SK-N-MC (cell line): ENCODE measurements around the gene LUZP2.

Experiments used
- DNase-seq: peaks from one replicate; pipeline ENCODE4 v3.0.0-alpha.2; 2011; ENCODE audit warnings: low read depth, low spot score
- H3K27ac ChIP-seq: fragments of 200-600 bp; sonication (generic); 2 replicates; pipeline ENCODE4 v1.5.1; 2016; ENCODE audit warnings: mixed run types
- H3K36me3 ChIP-seq: fragments of 200-600 bp; sonication (generic); 2 replicates; pipeline ENCODE4 v1.6.1; 2017; ENCODE audit warnings: antibody characterized with exemption, low read length, mixed read lengths; ENCODE audit not compliant: insufficient read depth
- H3K4me3 ChIP-seq: fragments of 200-600 bp; sonication (generic); 2 replicates; pipeline ENCODE4 v1.5.1; 2016
- H3K9ac ChIP-seq: fragments of 200-600 bp; sonication (generic); 2 replicates; pipeline ENCODE4 v1.8.0; 2017; ENCODE audit warnings: mixed run types, mixed read lengths; ENCODE audit not compliant: insufficient read length
- H3K9me3 ChIP-seq: fragments of 200-600 bp; sonication (generic); 2 replicates; pipeline ENCODE4 v1.6.1; 2017; ENCODE audit warnings: low read depth, mild to moderate bottlenecking, antibody characterized with exemption, low read length, moderate library complexity, mixed read lengths
- EZH2 ChIP-seq: fragments of 200-600 bp; sonication (generic); IDR thresholded peaks from one replicate; pipeline ENCODE4 v1.6.1; 2017; ENCODE audit warnings: antibody characterized with exemption
- FOXP2 ChIP-seq: optimal IDR thresholded peaks from 2 replicates; pipeline ENCODE3; 2011; ENCODE audit warnings: mild to moderate bottlenecking, moderate library complexity; ENCODE audit not compliant: insufficient read depth; ENCODE audit errors: extremely low read length, control extremely low read depth
- POLR2AphosphoS5 ChIP-seq: IDR thresholded peaks from 2 replicates; pipeline ENCODE4 v1.6.1; 2012; ENCODE audit warnings: mild to moderate bottlenecking, low read depth, low read length, borderline replicate concordance

Gene LUZP2

DNA sequence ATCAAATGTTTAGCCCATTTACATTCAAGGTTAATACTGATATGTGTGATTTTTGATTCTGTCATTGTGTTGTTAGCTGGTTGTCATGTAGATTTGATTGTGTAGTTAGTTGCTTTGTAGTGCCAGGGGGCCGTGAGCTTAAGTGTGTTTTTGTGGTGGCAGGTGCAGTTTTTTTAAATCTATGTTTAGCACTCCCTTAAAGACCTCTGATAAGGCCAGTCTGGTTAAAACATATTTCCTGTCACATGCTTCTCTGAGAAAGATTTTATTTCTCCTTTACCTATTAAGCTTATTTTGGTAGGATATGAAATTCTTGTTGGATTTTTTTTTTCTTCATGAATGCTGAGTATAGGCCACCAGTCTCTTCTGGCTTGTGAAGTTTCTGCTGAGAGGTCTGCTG lies 540.6 kb downstream of the LUZP2 start:
- no peak overlapping the region for H3K27ac ChIP-seq
- DNase-seq, result no peak
- H3K9ac ChIP-seq, result no peak overlapping the region
- H3K9me3 ChIP-seq, result no peaks in the 10 kb centered on the region
- no peak overlapping the region for H3K4me3 ChIP-seq
- no peaks in the 10 kb centered on the region for H3K36me3 ChIP-seq
- no peak for TF ChIP-seq FOXP2
- TF ChIP-seq EZH2, result no peak
- TF ChIP-seq POLR2AphosphoS5, result no peak

DNA sequence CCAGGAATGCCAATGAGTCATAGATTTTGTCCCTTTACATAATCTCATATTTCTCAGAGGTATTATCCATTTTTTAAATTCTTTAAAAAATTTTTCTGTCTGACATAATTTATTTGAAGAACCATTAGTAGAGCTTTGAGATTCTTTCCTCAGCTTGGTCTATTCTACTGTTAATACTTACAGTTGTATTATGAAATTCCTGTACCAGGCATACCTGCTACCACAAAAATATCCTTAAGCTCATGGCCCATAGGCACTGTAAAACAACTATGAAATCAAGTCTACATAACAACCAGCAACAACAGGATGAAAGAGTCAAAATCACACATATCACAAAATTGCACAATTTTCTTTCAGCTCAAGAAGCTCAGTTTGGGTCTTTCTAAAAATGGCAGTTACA lies 541.3 kb downstream of the LUZP2 start:
- TF ChIP-seq FOXP2, result no peak
- no peak for TF ChIP-seq EZH2
- no peak for TF ChIP-seq POLR2AphosphoS5
- H3K4me3 ChIP-seq, result no peak overlapping the region
- no peaks in the 10 kb centered on the region for H3K36me3 ChIP-seq
- H3K27ac ChIP-seq, result no peak overlapping the region
- H3K9me3 ChIP-seq, result no peaks in the 10 kb centered on the region
- DNase-seq, result no peak
- H3K9ac ChIP-seq, result no peak overlapping the region

DNA sequence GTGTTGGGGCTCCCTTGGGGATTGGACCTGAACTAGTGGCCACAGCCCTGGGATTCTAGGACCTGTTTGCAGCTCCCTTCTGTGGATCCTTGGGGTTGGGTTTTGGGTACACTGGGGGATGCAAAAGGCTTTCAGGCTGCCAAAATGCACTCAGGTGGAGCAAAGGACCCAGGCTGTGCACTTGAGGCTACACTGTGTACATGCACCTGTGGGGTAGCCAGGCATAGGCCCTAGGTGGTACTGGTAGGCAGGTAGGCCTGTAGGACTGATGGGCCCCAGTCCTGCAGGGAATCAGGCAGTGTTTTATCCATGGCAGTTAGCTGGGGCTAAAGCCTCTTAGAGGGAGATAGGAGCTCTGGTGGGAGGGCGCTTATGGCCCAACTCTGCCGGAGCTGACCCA lies 542.3 kb downstream of the LUZP2 start:
- DNase-seq, result no peak

DNA sequence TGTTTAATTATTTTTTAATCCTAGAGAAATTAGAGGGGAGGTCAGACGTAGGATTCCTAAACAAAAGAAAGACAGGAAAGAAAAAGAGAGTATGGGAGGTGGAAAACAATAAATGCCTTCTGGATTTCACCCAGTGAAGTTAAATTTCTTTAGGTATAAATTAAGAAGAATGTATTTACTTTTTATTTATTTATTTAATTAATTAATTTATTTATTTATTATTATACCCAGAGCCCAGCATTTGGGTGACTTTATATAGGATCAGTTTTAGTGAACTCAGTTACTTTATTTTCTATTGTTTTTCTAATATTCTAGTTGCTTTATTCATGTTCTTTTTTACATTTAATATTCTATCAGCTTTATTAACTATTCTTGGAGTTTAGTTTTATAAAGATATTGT lies 551.8 kb downstream of the LUZP2 start:
- no peaks in the 10 kb centered on the region for H3K9me3 ChIP-seq
- DNase-seq, result no peak
- H3K9ac ChIP-seq, result no peak overlapping the region
- H3K4me3 ChIP-seq, result no peak overlapping the region
- no peaks in the 10 kb centered on the region for H3K36me3 ChIP-seq
- H3K27ac ChIP-seq, result no peak overlapping the region
- TF ChIP-seq FOXP2 (no peak), EZH2 (no peak), POLR2AphosphoS5 (no peak)

More for the DNA sequence above, 542.3 kb downstream of the LUZP2 start:
- H3K4me3 ChIP-seq, result no peak overlapping the region
- no peaks in the 10 kb centered on the region for H3K9me3 ChIP-seq
- no peak overlapping the region for H3K9ac ChIP-seq
- H3K27ac ChIP-seq, result no peak overlapping the region
- no peaks in the 10 kb centered on the region for H3K36me3 ChIP-seq
- no peak for TF ChIP-seq POLR2AphosphoS5
- no peak for TF ChIP-seq FOXP2
- no peak for TF ChIP-seq EZH2

DNA sequence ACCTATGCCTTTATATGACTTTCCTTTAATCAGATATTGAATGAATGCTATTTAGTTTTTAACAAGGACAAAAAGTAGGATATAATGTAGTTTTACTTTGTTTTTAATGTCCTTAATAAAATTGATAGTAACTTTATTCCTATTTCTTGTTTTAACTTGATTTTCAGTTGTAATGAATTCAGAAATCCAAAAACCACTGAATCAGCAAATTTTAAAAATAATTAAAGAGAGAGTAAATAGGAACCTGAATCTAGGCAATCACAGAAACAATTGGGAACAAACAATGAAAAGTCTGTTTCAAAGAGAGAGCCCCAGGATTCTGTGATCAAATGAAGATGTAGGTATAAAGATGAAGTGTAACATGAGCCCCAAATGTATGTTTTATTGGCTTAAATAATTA lies 556.0 kb downstream of the LUZP2 start:
- no peaks in the 10 kb centered on the region for H3K9me3 ChIP-seq
- H3K27ac ChIP-seq, result no peak overlapping the region
- H3K4me3 ChIP-seq, result no peak overlapping the region
- H3K9ac ChIP-seq, result no peak overlapping the region
- no peak for DNase-seq
- TF ChIP-seq POLR2AphosphoS5, result no peak
- no peak for TF ChIP-seq FOXP2
- no peak for TF ChIP-seq EZH2
- H3K36me3 ChIP-seq, result no peaks in the 10 kb centered on the region

DNA sequence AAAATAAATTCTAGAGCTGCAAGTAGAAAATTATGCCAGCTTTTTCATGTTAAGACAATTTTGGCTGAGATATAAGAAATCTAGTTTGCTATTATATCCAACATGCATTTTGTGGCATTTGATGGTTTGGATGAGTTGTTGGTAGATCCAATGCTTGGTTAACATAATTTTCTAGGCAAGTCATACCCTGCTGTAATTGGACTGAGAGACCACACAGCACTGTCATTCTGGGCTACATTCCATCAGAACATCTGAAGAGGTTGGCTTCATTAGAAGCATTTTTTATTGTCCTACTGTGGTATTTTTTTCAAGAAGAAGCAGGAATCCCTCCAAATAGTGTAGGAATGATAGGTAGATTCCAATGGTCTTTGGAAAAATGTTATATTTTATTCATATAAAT lies 561.0 kb downstream of the LUZP2 start:
- no peaks in the 10 kb centered on the region for H3K9me3 ChIP-seq
- no peaks in the 10 kb centered on the region for H3K36me3 ChIP-seq
- DNase-seq, result no peak
- H3K27ac ChIP-seq, result no peak overlapping the region
- no peak overlapping the region for H3K9ac ChIP-seq
- H3K4me3 ChIP-seq, result no peak overlapping the region
- TF ChIP-seq POLR2AphosphoS5 (no peak), FOXP2 (no peak), EZH2 (no peak)

DNA sequence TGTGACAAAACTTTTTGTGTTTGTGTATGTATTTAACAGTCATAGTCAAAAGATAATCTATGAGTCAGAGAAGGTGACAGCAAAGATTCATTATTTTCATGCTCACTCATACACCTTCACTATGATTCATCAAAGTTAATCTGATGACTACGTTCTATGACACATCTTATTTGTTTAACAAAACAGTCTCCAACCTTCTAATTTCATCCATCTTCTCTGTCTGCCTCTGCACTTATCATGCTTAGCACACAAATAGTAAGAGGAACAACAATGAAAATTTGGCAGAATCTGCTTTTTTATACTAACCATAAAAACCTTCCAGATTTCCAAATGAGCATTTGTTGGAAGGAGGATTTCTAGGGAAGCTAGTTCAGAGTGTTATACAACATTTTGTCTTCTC lies 568.9 kb downstream of the LUZP2 start:
- Histone ChIP-seq H3K9ac (no peak overlapping the region), H3K27ac (no peak overlapping the region), H3K4me3 (no peak overlapping the region), H3K36me3 (no peaks in the 10 kb centered on the region), H3K9me3 (no peaks in the 10 kb centered on the region)
- no peak for DNase-seq
- TF ChIP-seq POLR2AphosphoS5 (no peak), EZH2 (no peak), FOXP2 (no peak)

DNA sequence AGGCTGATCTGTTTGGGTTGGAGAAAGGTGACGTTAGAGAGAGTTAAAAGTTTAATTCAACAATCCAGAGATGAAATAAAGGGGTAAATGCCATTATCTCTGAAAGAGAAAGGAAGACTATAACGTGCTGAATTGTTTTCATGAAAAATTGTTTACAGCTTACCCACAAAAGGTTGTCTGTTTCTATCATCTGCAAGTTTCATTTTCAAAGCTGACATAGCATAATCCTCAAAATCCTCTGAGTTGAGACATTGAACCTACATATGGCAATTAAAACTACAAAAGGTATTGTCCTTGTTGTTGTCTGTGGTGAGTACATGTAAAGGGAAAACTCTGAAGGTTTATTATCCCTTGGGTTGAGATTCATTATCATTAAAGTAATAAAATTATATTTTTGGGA lies 569.9 kb downstream of the LUZP2 start:
- TF ChIP-seq POLR2AphosphoS5 (no peak), FOXP2 (no peak), EZH2 (no peak)
- Histone ChIP-seq H3K27ac (no peak overlapping the region), H3K9ac (no peak overlapping the region), H3K9me3 (no peaks in the 10 kb centered on the region), H3K4me3 (no peak overlapping the region), H3K36me3 (no peaks in the 10 kb centered on the region)
- no peak for DNase-seq

DNA sequence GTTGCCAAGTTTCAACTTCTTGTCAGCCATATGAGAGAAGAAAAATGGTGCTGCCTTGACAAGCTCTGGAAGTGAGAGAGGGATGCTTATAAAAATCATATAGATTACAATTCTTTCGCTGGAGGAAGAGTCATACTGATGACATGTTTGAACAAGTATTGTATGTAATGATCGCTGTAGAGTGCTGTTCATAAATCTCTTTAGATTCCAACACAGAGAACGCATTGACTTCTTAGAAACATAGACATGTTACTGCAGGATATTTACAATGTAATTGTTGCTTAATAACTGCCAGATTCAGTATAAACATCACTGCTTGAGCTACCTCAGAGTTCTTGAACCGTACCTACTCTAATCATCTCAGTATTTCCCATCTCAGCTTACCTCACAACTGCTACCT lies 571.6 kb downstream of the LUZP2 start:
- DNase-seq, result no peak
- TF ChIP-seq POLR2AphosphoS5 (no peak), EZH2 (no peak), FOXP2 (no peak)
- Histone ChIP-seq H3K27ac (no peak overlapping the region), H3K4me3 (no peak overlapping the region), H3K36me3 (no peaks in the 10 kb centered on the region), H3K9me3 (no peaks in the 10 kb centered on the region), H3K9ac (no peak overlapping the region)
